Astrocyte (in vitro differentiated cells and primary cell): ENCODE results near the gene MEDAG. TPM values are rescaled to one million over a fixed set of nuclear protein-coding genes. Genes with fewer than 3 reads are reported as not detected.
A peak's percentile ranks its signal among the peaks of the same experiment; 100 is the strongest.

ENCODE experiments used
- DNase-seq: peaks from one replicate; pipeline ENCODE4 v3.0.0-alpha.2; 2010; ENCODE audit warnings: low read depth
- FAIRE-seq: peaks from 2 replicates; lab custom pipeline; 2011; peaks lifted over from hg19 to GRCh38; lab: Jason Lieb, UNC
- H2AFZ ChIP-seq: 2 replicates; pipeline ENCODE4 v1.6.0; 2012; ENCODE audit warnings: low read depth, low read length, inconsistent platforms
- H3K27ac ChIP-seq: 2 replicates; pipeline ENCODE4 v1.5.1; 2011; ENCODE audit warnings: low read depth, low read length, inconsistent platforms
- H3K27me3 ChIP-seq: 2 replicates; pipeline ENCODE4 v1.6.0; 2011; ENCODE audit warnings: low read length, inconsistent platforms; ENCODE audit not compliant: insufficient read depth
- H3K36me3 ChIP-seq: 2 replicates; pipeline ENCODE4 v1.5.1; 2011; ENCODE audit warnings: low read length, inconsistent platforms; ENCODE audit not compliant: insufficient read depth
- H3K4me1 ChIP-seq: 2 replicates; pipeline ENCODE4 v1.5.1; 2011; ENCODE audit warnings: low read length, inconsistent platforms; ENCODE audit not compliant: insufficient read depth
- H3K4me2 ChIP-seq: 2 replicates; pipeline ENCODE4 v1.6.0; 2012; ENCODE audit warnings: low read length, inconsistent platforms
- H3K4me3 ChIP-seq: 2 replicates; pipeline ENCODE4 v1.5.1; 2011; ENCODE audit warnings: low read depth, mild to moderate bottlenecking, low read length, inconsistent platforms; ENCODE audit not compliant: insufficient read depth
- H3K79me2 ChIP-seq: 2 replicates; pipeline ENCODE4 v1.6.0; 2012; ENCODE audit warnings: mild to moderate bottlenecking, low read length, inconsistent platforms; ENCODE audit not compliant: insufficient read depth
- H3K9ac ChIP-seq: 2 replicates; pipeline ENCODE4 v1.6.0; 2012; ENCODE audit warnings: mild to moderate bottlenecking, low read length, inconsistent platforms
- H3K9me3 ChIP-seq: 2 replicates; pipeline ENCODE4 v1.5.1; 2012; ENCODE audit warnings: low read depth, mild to moderate bottlenecking, low read length, inconsistent platforms; ENCODE audit not compliant: insufficient read depth
- H4K20me1 ChIP-seq: 2 replicates; pipeline ENCODE4 v1.6.0; 2012; ENCODE audit warnings: low read length, inconsistent platforms; ENCODE audit not compliant: insufficient read depth
- H3K27ac Mint-ChIP-seq: one replicate; pipeline ENCODE4 v1.8.0; 2021; ENCODE audit warnings: mild to moderate bottlenecking, mixed read lengths; ENCODE audit not compliant: unreplicated experiment
- H3K27me3 Mint-ChIP-seq: one replicate; pipeline ENCODE4 v1.8.0; 2021; ENCODE audit warnings: low read depth, mixed read lengths; ENCODE audit not compliant: unreplicated experiment
- H3K36me3 Mint-ChIP-seq: one replicate; pipeline ENCODE4 v1.8.0; 2021; ENCODE audit warnings: low read depth, mixed read lengths; ENCODE audit not compliant: unreplicated experiment
- H3K4me1 Mint-ChIP-seq: one replicate; pipeline ENCODE4 v1.8.0; 2021; ENCODE audit warnings: low read depth, mixed read lengths; ENCODE audit not compliant: unreplicated experiment
- H3K4me3 Mint-ChIP-seq: one replicate; pipeline ENCODE4 v1.8.0; 2021; ENCODE audit warnings: mild to moderate bottlenecking, moderate library complexity, mixed read lengths; ENCODE audit not compliant: unreplicated experiment
- H3K9me3 Mint-ChIP-seq: one replicate; pipeline ENCODE4 v1.8.0; 2021; ENCODE audit warnings: mild to moderate bottlenecking, mixed read lengths; ENCODE audit not compliant: unreplicated experiment
- CTCF ChIP-seq: IDR thresholded peaks from 2 replicates; pipeline ENCODE4 v1.5.1; 2011; ENCODE audit warnings: low read depth, mild to moderate bottlenecking, inconsistent platforms, low read length, moderate library complexity; ENCODE audit not compliant: insufficient read depth
- EZH2 ChIP-seq: IDR thresholded peaks from 2 replicates; pipeline ENCODE4 v1.6.1; 2012; ENCODE audit warnings: mild to moderate bottlenecking, low read length, inconsistent platforms; ENCODE audit not compliant: insufficient read depth
- total RNA-seq: library from RNA; stranded (reverse); gene quantifications from 2 replicates; pipeline ENCODE4 v1.2.1, GENCODE V29; 2021

The MEDAG gene
- total RNA-seq, 1 donor from 2014 or later: 1.5 TPM

- H3K4me3 Mint-ChIP-seq: no peak overlapping the region
- H3K9me3 Mint-ChIP-seq: no peaks in the 10 kb centered on the region
- no peaks in the 10 kb centered on the region for H3K27me3 ChIP-seq
- peak overlapping the region; percentile 28 for H3K27ac Mint-ChIP-seq
- H4K20me1 ChIP-seq: no peaks in the 10 kb centered on the region
- peak overlapping the region; percentile 5 for H3K4me2 ChIP-seq
- no peaks in the 10 kb centered on the region for H3K9me3 ChIP-seq
- H3K27ac ChIP-seq: peak overlapping the region; percentile 9
- DNase-seq: peak; percentile 68
- peak overlapping the region; percentile 50 for H2AFZ ChIP-seq
- no peaks in the 10 kb centered on the region for H3K27me3 Mint-ChIP-seq
- no peak for FAIRE-seq
- H3K4me3 ChIP-seq: no peak overlapping the region
- H3K4me1 Mint-ChIP-seq: peaks cover 38% of the 10 kb centered on the region
- H3K9ac ChIP-seq: peak overlapping the region; percentile 23
- no peak for TF ChIP-seq EZH2
- TF ChIP-seq CTCF: peak; percentile 11
- no peaks in the 10 kb centered on the region for H3K36me3 ChIP-seq
- no peaks in the 10 kb centered on the region for H3K36me3 Mint-ChIP-seq
- H3K79me2 ChIP-seq: no peaks in the 10 kb centered on the region
- peaks cover 45% of the 10 kb centered on the region for H3K4me1 ChIP-seq
Observed at GRCh38 chr13:30862707-30863106, 43.4 kb upstream of the MEDAG start.

- Histone ChIP-seq H3K4me1 (peaks cover 45% of the 10 kb centered on the region), H3K27ac (peak overlapping the region; percentile 100), H4K20me1 (no peaks in the 10 kb centered on the region), H3K27me3 (no peaks in the 10 kb centered on the region), H3K4me3 (no peak overlapping the region), H3K36me3 (no peaks in the 10 kb centered on the region), H3K9ac (no peak overlapping the region), H3K9me3 (no peaks in the 10 kb centered on the region), H3K79me2 (no peaks in the 10 kb centered on the region), H3K4me2 (peak overlapping the region; percentile 5), H2AFZ (no peak overlapping the region)
- H3K27ac Mint-ChIP-seq: peak overlapping the region; percentile 28
- DNase-seq (no peak), FAIRE-seq (no peak)
- no peaks in the 10 kb centered on the region for H3K27me3 Mint-ChIP-seq
- no peaks in the 10 kb centered on the region for H3K9me3 Mint-ChIP-seq
- H3K4me3 Mint-ChIP-seq: no peak overlapping the region
- TF ChIP-seq CTCF: no peak
- no peak for TF ChIP-seq EZH2
- H3K4me1 Mint-ChIP-seq: peaks cover 36% of the 10 kb centered on the region
- H3K36me3 Mint-ChIP-seq: no peaks in the 10 kb centered on the region
Observed at GRCh38 chr13:30863231-30863630, 42.8 kb upstream of the MEDAG start.

- Mint-ChIP-seq H3K4me1 (peaks cover 36% of the 10 kb centered on the region), H3K4me3 (no peak overlapping the region), H3K9me3 (no peaks in the 10 kb centered on the region), H3K27me3 (no peaks in the 10 kb centered on the region), H3K36me3 (no peaks in the 10 kb centered on the region), H3K27ac (peak overlapping the region; percentile 100)
- Histone ChIP-seq H3K36me3 (no peaks in the 10 kb centered on the region), H3K4me2 (peak overlapping the region; percentile 85), H3K79me2 (no peaks in the 10 kb centered on the region), H3K4me3 (peak overlapping the region; percentile 1), H3K27ac (peak overlapping the region; percentile 100), H3K9ac (peak overlapping the region; percentile 91), H4K20me1 (no peaks in the 10 kb centered on the region), H2AFZ (peak overlapping the region; percentile 25), H3K27me3 (no peaks in the 10 kb centered on the region), H3K4me1 (peaks cover 46% of the 10 kb centered on the region), H3K9me3 (no peaks in the 10 kb centered on the region)
- TF ChIP-seq CTCF (no peak), EZH2 (no peak)
- DNase-seq (no peak), FAIRE-seq (peak; percentile 20)
Observed at GRCh38 chr13:30863796-30864195, 42.3 kb upstream of the MEDAG start.
